ENCODE results near the gene CAMTA1.

The CAMTA1 gene

GRCh38 chr1:7491109-7491817 is 706.0 kb downstream of the CAMTA1 start:
- DNase-seq, result no peak

- no peak for DNase-seq
These were observed 706.5 kb downstream of the CAMTA1 start for GRCh38 chr1:7491818-7492173.

- DNase-seq, result no peak
These were observed 708.6 kb downstream of the CAMTA1 start for GRCh38 chr1:7493711-7494454.

- no peak for DNase-seq
These were observed 710.7 kb downstream of the CAMTA1 start for GRCh38 chr1:7495962-7496361.

GRCh38 chr1:7497107-7497637 is 711.9 kb downstream of the CAMTA1 start:
- DNase-seq, result no peak

- no peak for DNase-seq
These were observed 715.3 kb downstream of the CAMTA1 start for GRCh38 chr1:7500381-7501083.

- no peak for DNase-seq
These were observed 715.8 kb downstream of the CAMTA1 start for GRCh38 chr1:7501084-7501491.

GRCh38 chr1:7501723-7502603 is 716.7 kb downstream of the CAMTA1 start:
- no peak for DNase-seq

GRCh38 chr1:7503691-7504437 is 718.6 kb downstream of the CAMTA1 start:
- no peak for DNase-seq

- no peak for DNase-seq
These were observed 719.1 kb downstream of the CAMTA1 start for GRCh38 chr1:7504438-7504720.

GRCh38 chr1:7505094-7505770 is 720.0 kb downstream of the CAMTA1 start:
- DNase-seq, result no peak

GRCh38 chr1:7505771-7506453 is 720.7 kb downstream of the CAMTA1 start:
- DNase-seq, result no peak

GRCh38 chr1:7506454-7507284 is 721.4 kb downstream of the CAMTA1 start:
- no peak for DNase-seq

- DNase-seq, result no peak
These were observed 722.2 kb downstream of the CAMTA1 start for GRCh38 chr1:7507285-7508019.

- no peak for DNase-seq
These were observed 723.0 kb downstream of the CAMTA1 start for GRCh38 chr1:7508052-7508933.

GRCh38 chr1:7508934-7509519 is 723.8 kb downstream of the CAMTA1 start:
- no peak for DNase-seq

- no peak for DNase-seq
These were observed 724.3 kb downstream of the CAMTA1 start for GRCh38 chr1:7509598-7509997.
